ENCODE results near the gene FASN. TPM values are rescaled to one million over a fixed set of nuclear protein-coding genes. Genes with fewer than 3 reads are reported as not detected.

FASN gene
- total and polyA plus RNA-seq, 2 of the 13 experiments (the other 11 are each of a cell fraction or from before 2014, with no cell fraction given), result 51.7 to 101 TPM

GRCh38 chr17:82039695-82040299 is 58.2 kb downstream of the FASN start (continued):
- TF ChIP-seq PAXIP1 (CRISPR knock-in tag; conservative IDR thresholded peaks at IDR 0.05) (peak; percentile 70), SAP130 (CRISPR knock-in tag; IDR thresholded peaks at IDR 0.05; ENCODE audit: low read depth) (peak; percentile 44; the same call in 1 of the 2 replicates), MLLT10 (CRISPR knock-in tag; IDR thresholded peaks at IDR 0.05) (no peak), ARID3A (IDR thresholded peaks at IDR 0.05; ENCODE audit: low read depth, low read length) (no peak), ZMYM2 (CRISPR knock-in tag; IDR thresholded peaks at IDR 0.05) (peak; percentile 78; the same call in 1 of the 2 replicates), ZNF460 (CRISPR knock-in tag; IDR thresholded peaks at IDR 0.05; ENCODE audit: borderline replicate concordance) (no peak), SNAPC4 (CRISPR knock-in tag; IDR thresholded peaks at IDR 0.05) (0 out of 2 replicates have a peak, but pooled peaks have one; percentile 49), TFAP4 (IDR thresholded peaks at IDR 0.05; ENCODE audit: borderline replicate concordance, low read depth) (peak; percentile 50; the same call in 1 of the 2 replicates), RXRA (CRISPR knock-in tag; IDR thresholded peaks at IDR 0.05) (peak; percentile 62), AGO1 (IDR thresholded peaks at IDR 0.05; ENCODE audit: low read depth, low read length, poor library complexity, severe bottlenecking) (no peak), IRF1 (CRISPR knock-in tag; IDR thresholded peaks at IDR 0.05; ENCODE audit: low read depth) (0 out of 2 replicates have a peak, but pooled peaks have one; percentile 60), TCF12 (IDR thresholded peaks at IDR 0.05) (no peak), TCF12 (CRISPR knock-in tag; IDR thresholded peaks at IDR 0.05) (no peak), ZNF790 (CRISPR knock-in tag; IDR thresholded peaks at IDR 0.05; ENCODE audit: borderline replicate concordance) (no peak), FOSL1 (CRISPR knock-in tag; IDR thresholded peaks at IDR 0.05; ENCODE audit: borderline replicate concordance) (no peak), MTA1 (CRISPR knock-in tag; IDR thresholded peaks at IDR 0.05; ENCODE audit: borderline replicate concordance) (peak; percentile 87; the same call in 1 of the 2 replicates), FOXA3 (CRISPR knock-in tag; IDR thresholded peaks at IDR 0.05) (peak; percentile 13; the same call in 1 of the 2 replicates)

Measured in HepG2 (cell line).